ENCODE data around the gene SCUBE1.

SCUBE1 gene
- total RNA-seq: 0 to 0.35 (median 0) reads per million in 4 experiments

DNA sequence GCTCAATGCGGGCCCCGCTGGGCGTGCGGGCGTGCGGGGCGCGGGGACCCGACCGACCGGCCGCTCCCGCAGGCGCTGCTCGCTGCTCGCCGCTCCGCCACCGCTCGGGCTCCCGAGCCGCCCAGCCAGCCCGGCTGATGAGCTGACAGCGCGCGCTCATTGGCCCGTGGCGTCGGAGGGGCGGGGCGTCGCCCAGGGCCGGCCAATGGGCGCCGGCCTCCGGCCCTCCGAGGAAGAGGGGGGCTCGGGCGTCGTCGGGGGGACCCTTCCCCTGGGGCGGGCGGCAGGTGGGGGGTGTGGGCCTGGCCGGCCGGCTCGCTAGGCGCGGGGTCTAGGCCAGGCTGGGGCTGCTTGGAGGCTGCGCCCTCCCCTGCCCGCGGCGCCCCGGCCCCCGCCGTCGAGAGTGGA is at the start of gene SCUBE1:
Gene SCUBE1, minus strand, starts transcription at position 111 of the 408 bp plus-strand sequence. CDS start 111 bp downstream, outside the sequence.
- no peak for DNase-seq

DNA sequence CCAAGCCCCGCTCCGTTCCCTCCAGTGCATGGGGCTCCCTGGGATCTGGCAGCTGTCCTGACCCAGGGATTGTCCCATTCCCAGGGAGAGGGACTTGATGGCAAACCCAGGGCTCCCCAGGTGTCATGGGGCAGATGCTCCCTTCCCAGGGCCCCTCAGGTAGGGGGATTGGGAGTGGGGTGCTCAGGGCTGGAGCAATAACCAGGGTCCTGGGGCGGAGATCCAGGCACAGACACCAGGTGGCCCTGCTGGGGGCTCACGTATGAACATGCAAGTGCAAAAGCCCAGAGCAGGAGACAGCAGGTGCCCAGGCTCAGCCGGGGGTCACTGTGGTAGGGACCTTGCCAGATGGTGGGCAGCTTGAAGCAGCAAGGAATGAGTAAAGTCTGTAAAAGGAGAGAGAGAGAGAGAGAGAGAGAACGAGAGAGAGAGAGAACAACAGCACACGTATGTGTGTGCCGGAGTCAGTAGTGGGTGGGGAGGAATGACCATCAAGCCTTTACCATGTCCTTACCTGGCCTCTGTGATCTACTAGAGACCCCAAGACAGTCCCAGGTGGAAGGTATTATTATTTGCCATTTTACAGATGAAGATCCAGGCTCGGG is 49.3 kb upstream of the SCUBE1 start:
- DNase-seq: no peak

DNA sequence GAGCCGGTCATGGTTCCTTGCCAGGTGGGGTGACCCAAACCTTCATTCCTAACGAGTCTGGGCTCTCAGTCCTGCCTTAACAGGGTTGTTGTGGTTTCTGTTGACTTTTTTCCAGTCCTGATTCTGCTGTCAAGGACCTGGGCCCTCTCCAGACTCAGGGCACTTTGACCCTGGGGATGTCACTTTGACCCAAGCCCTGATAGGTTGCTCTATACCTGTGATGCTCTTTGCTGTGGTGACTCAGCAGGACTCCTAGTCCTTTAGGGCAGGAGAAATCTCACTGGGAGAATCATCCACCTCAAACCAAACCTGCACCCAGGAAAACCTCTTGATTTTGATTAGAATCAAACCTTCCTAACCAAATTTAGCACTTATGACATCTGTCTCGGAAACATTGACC is 48.1 kb upstream of the SCUBE1 start:
- no peak for DNase-seq

DNA sequence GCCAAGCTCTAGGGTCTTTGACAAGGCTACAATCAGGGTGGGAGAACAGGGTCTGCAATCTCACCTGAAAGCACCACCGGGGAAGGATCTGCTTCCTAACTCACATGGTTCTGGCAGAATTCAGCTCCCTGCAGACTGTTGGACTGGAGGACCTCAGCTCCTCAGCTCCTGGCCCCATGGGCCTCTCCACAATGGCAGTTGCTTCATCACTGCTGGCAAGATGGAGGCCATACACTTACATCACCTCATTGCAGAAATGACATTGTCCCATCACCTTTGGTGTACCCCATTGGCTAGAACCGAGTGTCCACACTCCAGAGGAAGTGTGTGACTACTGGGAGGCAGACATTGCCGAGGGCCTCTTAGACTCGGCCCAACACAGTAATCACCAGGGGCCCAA is 47.7 kb upstream of the SCUBE1 start:
- no peak for DNase-seq

DNA sequence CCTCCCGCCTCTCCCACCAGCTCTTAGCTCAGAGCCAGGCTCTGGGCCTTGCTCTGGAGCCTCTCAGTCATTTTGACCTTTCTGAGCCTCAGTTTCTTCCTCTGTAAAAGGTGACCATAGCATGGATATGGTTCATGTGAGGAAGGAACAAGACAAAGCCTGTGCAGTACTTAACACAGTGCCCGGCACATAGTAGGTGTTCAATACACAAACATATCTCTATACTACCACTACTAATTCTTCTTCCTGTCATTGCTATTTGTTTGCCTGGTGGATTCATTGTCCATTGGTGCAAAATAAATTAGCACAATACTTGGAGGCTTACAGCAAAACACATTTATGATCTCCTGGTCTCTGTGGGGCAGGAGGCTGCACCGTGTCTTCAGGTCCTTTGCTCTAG is 47.0 kb upstream of the SCUBE1 start:
- DNase-seq: no peak

DNA sequence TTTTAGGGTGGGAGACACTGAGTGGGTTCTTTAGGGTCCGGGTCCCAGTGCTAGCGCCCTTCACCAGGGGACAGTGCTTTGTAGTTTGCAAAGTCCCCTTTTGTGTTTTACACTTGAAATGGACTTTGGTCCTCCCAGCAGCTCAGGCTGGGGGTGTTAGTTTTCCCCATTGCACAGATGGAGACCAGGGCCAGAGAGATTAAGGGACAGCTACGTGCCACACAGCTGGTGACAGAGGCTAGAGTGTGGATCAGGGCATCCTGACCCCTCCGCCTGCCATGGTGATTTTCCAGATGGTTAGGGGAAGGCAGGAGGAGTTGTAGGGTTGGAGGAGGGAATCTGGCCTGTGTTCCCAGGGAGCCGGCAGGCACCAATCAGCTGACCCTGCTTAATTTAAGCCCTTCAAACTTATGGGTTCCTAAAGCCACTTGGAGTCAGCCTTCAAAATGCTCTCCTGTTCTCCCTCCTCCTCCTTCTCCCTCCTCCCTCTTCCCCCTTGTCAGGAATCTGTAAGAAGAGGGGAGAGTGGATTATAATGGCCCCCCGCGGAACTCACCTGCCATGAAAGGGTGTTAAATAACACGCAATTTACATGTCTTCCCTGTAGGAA is 46.2 kb upstream of the SCUBE1 start:
- no peak for DNase-seq

DNA sequence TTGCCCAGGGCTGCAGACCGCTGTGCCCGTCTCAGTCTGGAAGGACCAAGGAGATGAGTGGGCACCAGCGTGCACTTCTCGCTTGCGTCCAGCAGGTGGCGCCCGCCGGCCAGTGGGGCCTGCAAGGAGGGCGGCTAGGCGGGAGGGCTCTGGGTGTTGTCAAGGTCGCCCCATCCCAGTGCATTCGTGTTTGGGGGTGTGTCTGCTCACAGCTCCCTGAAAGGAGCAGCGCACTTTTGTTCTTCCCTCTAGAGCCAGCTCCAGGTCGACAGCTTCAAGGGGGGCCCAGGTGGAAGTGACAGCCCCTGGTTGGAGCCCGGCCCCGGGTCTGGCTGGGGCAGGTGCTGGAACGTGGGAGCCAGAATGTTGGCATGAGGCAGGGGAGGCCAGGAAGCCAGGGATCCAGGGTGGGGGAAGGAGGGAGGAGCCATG is 45.3 kb upstream of the SCUBE1 start:
- DNase-seq: peak; percentile 53

DNA sequence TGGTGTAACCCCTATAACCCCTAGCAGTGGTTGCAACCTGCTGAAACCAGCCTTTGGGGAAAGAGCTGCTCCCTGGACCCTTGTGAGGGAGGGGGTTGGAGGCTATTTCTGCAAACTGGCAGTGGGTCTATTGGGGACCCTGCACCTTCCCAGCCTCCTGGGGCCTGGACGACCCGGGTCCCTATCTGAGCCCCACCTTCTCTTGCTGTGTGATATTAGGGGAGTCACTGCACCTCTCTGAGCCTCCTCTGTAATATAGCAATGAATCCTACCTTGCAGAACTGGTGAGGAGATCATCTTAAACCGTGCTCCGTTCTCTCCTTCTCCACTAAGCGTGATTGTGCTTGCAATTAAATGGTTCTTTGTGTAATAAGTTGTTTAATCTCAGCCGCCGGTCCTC is 44.6 kb upstream of the SCUBE1 start:
- DNase-seq: no peak

DNA sequence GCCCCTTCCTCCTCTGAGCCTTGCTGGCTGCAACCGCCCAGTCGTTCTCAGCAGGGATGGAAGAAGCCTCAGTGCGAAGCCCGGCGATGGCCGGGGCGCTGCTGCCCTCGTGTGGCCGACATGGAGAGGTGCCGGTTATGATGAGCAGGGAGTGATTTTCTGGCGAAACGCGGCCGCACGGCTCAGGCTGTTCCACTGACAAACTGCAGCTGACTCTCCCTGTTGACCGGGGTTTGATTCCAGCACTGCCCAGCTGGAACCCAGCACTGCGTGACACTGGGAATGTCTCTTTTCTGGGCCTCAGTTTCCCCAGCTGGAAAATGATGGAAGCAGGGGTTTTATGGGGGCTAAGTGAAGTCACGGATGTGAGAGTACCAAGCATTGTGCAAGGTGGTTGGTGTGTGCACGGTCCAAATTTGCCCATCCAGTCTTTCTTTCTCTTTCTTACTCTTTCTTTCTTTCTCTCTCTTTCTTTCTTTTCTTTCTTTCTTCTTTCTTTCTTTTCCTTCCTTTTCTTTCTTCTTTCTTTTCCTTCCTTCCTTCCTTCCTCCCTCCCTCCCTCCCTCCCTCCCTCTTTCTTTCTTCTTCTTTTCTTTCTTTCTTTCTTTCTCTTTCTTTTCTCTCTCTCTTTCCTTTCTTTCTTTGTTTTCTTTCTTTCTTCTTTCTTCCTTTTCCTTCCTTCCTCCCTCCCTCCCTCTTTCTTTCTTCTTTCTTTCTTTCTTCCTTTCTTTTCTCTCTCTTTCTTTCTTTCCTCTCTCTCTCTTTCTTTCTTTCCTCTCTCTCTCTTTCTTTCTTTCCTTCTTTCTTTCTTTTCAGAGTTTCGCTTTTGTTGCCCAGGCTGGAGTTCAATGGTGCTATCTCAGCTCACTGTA is 42.8 kb upstream of the SCUBE1 start:
- peak; percentile 36 for DNase-seq

DNA sequence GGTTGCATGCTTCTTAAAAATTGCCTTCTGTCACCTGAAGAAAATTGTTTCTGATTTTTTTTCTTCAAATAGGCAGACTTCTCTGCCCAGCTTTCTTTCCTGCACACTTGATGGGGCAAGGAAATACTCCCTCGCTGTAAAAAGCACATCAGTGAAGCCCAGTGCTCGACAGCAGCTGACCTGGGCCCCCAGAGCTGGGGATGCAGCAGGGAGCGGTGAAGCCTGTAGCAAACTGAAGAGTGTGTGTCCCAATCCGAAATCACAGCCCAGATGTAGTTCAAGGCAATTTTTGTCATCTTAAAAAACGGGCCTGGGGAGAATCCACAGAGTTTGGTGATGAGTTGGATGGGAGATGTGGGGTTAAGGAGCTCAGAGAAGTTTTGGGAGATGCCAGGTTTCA is 41.7 kb upstream of the SCUBE1 start:
- no peak for DNase-seq

DNA sequence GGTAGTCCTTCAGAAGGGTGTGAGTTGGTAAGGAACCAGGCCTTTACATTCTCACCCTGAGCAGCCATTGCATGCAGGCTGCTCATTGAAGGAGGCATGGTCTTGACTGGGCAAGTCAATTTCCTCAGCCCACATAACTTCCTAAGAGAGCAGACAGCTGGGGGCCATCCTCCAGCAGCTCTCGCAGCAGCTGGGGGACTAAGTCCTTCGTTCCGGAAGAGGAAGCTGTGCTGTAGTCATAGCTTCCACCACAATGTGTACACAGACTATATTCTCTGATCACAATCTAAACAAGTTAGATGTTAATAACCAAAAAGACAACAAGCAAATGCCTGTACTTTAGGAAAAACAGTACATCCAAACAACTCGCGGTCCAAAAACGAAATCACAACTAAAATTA is 38.5 kb upstream of the SCUBE1 start:
- no peak for DNase-seq

DNA sequence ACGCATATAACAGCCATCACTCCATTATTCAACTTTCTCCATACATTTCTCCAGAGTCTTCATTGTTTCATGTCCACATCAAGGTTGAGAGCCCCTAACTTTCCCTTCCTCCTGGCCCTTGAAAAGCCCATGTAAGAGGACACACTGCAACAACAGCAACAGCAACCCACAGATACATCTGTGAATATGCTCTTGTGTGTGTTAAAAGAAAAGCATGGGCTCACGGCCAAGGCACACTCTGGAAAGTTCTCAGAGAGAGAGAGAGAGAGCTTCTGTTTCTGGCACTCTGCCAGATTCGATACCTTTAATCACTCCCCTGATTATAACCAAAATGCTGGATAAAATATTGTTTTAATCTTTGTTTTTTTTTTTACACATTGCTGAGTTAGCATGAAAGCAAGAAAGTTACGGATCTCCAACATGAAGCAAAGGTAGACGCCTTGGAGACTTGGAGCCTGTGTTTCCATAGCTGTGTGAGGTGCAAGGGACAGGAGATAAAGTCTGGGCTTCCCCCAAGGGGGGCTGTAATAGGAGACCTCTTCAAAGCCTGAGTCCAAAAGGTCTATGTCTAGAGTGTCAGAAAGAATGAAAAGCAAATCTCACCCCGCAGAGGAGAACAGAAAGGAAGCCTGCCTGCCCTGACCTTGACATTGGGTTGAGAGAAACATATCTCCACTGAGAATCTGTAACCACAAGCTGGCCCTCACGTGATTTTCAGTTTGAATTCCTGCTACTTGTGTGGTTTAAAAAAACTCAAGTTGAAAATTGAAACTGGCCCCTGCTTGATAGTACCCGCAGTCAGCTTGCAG is 34.9 kb upstream of the SCUBE1 start:
- DNase-seq: no peak

DNA sequence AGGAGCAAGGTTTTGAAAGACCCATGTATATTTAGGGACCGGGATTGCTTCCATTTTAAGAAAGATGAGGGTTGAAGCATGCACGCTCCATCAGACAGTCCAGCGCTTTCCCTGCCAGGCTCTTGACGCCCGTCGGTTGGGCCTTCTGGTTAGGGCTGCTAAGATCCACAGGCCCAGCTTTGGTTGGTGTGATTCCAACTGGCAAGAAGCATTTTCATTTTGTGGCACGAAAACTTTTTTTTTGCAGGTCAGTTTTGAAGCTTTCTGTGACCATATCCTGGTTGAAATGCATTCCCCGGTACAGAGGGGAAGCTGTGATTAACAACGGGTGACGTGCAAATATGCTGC is 34.4 kb upstream of the SCUBE1 start:
- no peak for DNase-seq

DNA sequence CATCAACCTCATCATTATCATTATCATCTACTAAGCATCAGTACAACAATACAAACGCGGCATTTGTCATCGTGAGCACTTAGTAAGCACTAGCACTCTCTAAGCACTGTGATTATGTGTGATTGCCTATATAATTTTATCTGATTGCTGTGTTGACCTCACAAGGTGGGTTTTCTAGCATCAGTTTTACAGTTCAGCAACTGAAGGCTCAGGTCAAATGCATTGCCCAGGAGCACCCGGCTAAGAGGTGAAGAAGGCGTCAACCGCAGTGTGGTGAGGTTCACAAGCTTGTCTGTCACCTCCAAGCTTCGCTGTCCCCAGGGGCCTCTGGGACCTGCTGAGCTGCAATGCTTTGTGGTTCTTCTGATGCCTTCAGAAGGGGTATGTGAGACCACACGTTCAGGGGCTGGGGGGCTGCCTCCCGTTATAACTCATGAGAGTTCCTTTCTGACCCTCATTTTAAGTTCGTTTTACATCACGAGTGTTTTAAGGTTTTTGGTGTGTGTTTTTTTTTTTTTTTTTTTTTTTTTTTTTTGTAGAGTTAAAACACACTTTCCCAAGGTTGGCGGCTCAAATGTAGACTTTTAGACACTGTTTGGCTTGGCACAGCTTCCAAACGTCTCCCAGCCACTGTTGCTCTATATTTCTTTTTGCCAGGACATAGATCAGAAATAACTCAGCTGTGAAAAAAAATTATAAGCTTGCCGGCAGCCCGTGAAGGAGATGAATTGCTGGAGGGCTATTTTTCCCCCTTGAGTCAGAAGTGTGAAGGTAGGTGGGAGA is 33.8 kb upstream of the SCUBE1 start:
- DNase-seq: no peak

DNA sequence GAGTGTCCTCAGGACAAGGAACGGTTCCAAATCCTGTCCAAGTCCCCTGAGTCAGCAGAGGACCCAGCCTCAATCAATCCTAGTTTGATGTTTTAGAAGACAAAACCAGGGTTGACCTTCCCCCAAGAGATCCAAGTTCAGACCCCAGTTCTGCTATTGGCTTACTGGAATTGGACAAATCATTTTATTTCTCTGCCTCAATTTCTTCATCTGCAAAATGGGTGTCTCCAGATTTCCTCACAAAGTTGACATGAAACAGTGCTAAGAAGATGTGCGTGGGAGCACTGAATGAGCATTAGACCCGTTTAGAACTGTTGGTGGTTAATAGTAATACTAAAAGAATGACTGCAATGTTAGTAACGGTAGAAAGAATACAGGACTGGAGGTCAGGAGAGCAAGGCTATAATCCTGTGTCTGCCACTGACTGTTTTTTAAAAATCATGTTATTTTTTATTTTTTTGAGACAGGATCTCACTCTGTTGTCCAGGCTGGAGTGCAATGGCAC is 32.8 kb upstream of the SCUBE1 start:
- DNase-seq: no peak

DNA sequence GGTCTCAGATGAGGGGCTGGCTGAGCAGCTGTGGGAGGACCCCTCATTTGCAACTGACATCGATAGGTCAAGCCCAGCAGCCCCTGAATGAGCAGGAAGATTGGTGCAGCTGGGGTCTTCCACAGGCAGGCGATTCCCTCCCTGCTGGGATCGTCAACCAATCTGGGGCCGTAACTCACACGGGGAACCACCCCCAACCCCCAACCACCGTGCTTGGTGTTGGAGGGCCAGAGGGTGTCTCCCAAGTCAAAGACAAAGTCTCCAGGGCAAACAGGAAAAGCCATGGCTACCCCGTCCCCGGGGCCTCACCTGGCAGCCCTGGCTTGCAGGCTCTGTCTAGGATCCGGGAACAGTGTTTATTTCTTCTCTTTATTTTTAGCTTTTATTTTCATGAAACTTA is 26.9 kb upstream of the SCUBE1 start:
- DNase-seq: no peak

DNA sequence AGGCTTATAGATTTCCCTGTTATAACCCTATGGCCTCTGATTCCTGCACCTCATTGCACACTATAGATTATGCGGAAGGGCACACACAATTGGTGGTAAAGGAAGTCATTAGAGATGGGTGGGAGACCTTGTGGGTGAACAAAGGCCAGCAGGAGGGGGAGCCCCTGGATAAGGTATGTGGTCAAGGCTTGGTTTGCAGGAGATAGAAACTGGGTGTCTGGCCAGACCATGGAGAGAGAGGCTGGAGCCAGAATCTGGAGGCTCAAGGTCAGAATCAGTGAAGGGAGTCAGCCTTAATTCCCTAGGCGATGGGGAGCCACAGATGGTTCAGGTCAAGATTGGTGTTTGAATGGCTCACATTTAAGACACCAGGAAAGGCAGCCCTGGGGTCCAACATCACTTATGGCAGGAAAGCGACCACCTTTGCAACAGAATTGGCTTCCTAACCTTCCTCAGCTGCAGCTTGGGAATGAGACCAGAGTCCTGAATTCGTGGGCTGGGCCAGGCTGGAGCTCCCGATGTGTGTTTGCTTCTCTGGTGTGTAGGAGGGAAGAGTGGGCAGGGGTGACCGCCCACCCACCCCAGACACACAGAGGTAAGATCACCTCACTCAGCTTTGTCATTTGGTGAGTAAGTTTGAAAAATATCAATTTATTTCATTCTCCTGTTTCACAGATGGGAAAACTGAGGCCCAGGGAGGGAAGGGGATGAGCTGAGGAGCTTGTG is 22.7 kb upstream of the SCUBE1 start:
- DNase-seq: no peak

DNA sequence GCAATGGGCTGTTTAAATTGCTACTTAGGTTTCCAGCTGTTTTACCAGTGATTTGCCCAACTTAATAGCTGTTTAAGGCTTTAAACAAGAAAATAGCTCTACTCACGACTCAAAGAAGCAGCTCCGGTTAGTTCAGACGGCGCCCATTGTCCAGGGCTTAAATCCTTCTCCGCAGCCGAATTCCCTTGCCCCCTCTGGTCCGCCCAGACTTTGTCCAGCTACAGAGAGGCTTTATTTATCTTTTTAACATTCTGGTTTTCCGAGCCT is 20.9 kb upstream of the SCUBE1 start:
- no peak for DNase-seq

DNA sequence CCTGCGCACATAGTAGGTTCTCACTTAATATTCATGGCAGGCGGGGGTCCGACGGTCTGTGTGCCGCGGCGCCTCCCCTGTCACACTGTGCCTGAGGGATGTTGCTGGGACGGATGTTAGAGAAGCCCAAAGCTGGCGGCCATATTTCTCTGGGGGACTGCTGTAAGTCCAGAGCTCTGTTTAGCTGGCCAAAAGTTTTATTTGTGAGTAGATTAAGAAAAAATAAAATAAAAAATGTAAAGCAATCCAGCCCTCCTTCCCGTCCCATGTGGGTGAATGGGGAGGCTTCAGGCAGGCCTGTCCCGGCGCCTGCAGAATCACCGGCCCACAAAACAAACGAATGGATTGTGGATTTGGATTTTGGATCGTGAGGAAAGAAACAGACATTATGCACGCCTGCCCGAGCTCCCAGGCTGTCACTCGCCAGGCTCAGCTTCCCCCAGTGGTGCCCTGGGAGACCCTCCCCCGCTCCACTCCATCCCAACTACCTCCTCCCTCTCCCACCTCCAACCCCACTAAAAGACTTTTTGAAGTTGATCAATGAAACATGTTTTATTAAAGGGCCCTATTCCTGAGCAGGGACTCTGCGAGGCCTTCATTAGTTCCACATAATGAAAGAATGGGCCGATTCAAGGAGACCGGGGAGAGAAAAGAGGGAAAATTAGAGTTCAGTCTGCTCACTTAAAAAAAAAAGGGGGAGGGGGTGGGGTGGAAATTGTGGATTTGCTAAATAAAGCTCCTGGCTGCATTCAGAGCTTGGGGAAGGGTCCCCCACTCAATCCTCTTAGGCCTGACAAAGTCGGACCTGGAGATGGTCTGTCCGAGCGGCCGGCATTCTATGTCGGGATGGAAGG is 20.4 kb upstream of the SCUBE1 start:
- DNase-seq: no peak

DNA sequence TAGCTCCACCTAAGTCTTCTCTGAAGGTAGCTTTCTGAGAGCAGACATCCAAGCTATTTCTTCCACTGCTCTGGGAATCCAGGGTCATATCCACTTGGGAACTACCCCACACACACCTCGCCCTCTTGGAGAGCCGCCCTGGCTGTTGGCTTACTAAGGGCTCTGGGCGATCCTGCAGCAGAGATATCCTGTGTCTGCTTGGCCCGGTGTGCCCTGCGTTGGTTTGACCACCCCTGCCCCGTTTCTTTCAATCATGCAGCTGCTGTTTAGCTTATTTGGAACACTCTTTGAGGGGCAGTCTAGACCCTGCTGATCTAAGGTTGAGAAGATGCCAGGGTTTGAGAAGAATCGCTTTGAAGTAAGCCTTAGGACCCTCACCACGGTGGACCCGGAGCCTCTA is 17.4 kb upstream of the SCUBE1 start:
- no peak for DNase-seq

DNA sequence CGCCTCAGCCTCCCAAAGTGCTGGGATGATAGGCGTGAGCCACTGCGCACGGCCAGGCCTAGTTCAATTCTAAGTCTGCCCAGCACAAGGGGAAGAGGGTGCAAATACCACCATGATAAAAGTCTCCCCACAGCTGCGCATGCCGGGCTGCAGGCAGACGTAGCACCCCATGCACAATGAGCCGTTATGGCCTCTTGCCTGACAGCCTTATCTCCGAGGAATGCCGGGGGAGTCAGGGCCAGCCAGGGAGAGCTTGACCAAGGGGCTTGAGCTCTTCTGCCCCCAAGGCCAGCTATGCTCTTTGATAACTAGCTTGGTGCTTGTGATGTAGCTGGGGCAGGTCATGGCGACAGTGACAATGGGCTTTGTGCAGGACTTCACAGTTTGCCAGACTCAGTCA is 13.7 kb upstream of the SCUBE1 start:
- DNase-seq: no peak

All from effector CD8-positive, alpha-beta T cell (primary cell).